ENCODE results near the gene BSND. TPM values are rescaled to one million over a fixed set of nuclear protein-coding genes. Genes with fewer than 3 reads are reported as not detected.
A peak's percentile ranks its signal among the peaks of the same experiment; 100 is the strongest.

Gene BSND
- polyA plus RNA-seq, 1 of the 3 experiments (the other 2 are of a cell fraction) = not detected

DNA sequence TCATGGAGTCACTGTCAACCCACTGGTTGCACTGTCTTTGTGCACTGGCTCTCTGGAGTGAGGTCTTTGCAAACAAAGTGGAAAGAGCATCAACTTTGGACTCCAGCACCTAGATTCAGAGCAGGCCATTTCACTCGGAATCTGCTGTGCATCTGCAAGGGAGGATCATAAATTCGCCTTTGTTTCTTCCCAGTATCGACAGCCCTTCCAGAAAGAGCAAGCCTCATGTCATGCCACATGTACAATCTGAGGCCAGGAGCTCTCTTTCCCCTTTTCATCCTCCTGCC is 39.8 kb downstream of the BSND start:
- H2AFZ ChIP-seq (ENCODE audit: low read depth) = no peak overlapping the region
- CTCF ChIA-PET = interaction anchor here (0.7 to 3.0 kb wide), 3 partner anchors 16 to 88 kb away, joined by 3 to 15 read pairs (median 3); no protein-coding TSS in a partner anchor
- POLR2A ChIA-PET = no interaction called here

DNA sequence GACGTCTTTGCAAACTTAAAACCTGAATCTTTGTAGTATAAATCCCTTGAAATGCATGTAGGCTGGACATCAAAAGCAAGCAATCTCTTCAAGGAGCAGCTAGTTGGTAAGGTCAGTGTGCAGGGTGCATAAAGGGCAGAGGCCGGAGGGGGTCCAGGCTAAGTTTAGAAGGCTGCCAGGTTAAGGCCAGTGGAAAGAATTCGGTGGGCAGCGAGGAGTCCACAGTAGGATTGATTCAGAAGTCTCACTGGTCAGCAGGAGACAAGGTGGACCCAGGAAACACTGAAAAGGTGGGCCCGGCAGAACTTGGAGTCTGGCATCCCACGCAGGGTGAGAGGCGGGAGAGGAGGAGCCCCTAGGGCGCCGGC is 40.2 kb downstream of the BSND start:
- H3K9me2 ChIP-seq = no peaks in the 10 kb centered on the region
- no peak overlapping the region for H3K27ac ChIP-seq (ENCODE audit: low read depth in 2 of 2, low read length in 1 of 2)
- no peak for TF ChIP-seq RAD21 (IDR thresholded peaks at IDR 0.05; ENCODE audit: low read length)
- TF ChIP-seq RCOR1 (IDR thresholded peaks at IDR 0.05; ENCODE audit: low read length) = no peak
- no peak for TF ChIP-seq FOSL2 (IDR thresholded peaks at IDR 0.05; ENCODE audit: borderline replicate concordance, low read depth)
- TF ChIP-seq MEF2A (IDR thresholded peaks at IDR 0.05; ENCODE audit: borderline replicate concordance, low read depth) = no peak
- TF ChIP-seq YY1 (IDR thresholded peaks at IDR 0.05; ENCODE audit: low read depth) = no peak
- TF ChIP-seq MXI1 (IDR thresholded peaks at IDR 0.05; ENCODE audit: low read depth, low read length) = no peak
- TF ChIP-seq, protein P1, sequence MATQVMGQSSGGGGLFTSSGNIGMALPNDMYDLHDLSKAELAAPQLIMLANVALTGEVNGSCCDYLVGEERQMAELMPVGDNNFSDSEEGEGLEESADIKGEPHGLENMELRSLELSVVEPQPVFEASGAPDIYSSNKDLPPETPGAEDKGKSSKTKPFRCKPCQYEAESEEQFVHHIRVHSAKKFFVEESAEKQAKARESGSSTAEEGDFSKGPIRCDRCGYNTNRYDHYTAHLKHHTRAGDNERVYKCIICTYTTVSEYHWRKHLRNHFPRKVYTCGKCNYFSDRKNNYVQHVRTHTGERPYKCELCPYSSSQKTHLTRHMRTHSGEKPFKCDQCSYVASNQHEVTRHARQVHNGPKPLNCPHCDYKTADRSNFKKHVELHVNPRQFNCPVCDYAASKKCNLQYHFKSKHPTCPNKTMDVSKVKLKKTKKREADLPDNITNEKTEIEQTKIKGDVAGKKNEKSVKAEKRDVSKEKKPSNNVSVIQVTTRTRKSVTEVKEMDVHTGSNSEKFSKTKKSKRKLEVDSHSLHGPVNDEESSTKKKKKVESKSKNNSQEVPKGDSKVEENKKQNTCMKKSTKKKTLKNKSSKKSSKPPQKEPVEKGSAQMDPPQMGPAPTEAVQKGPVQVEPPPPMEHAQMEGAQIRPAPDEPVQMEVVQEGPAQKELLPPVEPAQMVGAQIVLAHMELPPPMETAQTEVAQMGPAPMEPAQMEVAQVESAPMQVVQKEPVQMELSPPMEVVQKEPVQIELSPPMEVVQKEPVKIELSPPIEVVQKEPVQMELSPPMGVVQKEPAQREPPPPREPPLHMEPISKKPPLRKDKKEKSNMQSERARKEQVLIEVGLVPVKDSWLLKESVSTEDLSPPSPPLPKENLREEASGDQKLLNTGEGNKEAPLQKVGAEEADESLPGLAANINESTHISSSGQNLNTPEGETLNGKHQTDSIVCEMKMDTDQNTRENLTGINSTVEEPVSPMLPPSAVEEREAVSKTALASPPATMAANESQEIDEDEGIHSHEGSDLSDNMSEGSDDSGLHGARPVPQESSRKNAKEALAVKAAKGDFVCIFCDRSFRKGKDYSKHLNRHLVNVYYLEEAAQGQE (IDR thresholded peaks at IDR 0.05; ENCODE audit: low read depth, low read length) = no peak
- no peak for TF ChIP-seq ELF1 (IDR thresholded peaks at IDR 0.05)
- no peak for TF ChIP-seq FOXM1 (IDR thresholded peaks at IDR 0.05; ENCODE audit: low read depth)
- no peak for TF ChIP-seq GATA2 (CRISPR knock-in tag; IDR thresholded peaks at IDR 0.05)
- H3K4me3 ChIP-seq (ENCODE audit: low read depth in 2 of 2, low read length in 1 of 2) = no peak overlapping the region
- no peak overlapping the region for H3K9ac ChIP-seq
- H4K20me1 ChIP-seq (ENCODE audit: insufficient read depth) = no peaks in the 10 kb centered on the region
- WGBS (ENCODE audit: low lambda C conversion rate) = 43% methylated on average over 9 of the region's 9 CpGs
- DNase-seq = no peak
- peaks cover 0 to 16% of the 10 kb centered on the region in 2 experiments; a peak in 1 of 4 replicates for H3K4me1 ChIP-seq (ENCODE audit: control insufficient read depth in 1 of 2, insufficient read depth in 2 of 2, low read depth in 1 of 2, low read length in 1 of 2)
- H3K79me2 ChIP-seq (ENCODE audit: insufficient read depth) = no peaks in the 10 kb centered on the region
- H3K9me3 ChIP-seq = no peaks in the 10 kb centered on the region
- POLR2A ChIA-PET = no interaction called here
- H3K27me3 ChIP-seq (ENCODE audit: insufficient read depth) = peaks cover 64% of the 10 kb centered on the region
- no peaks in the 10 kb centered on the region for H3F3A ChIP-seq (replicated peaks; ENCODE audit: insufficient read depth)
- peak overlapping the region; percentile 62; the same call in 1 of the 2 replicates for H3K4me2 ChIP-seq
- CTCF ChIA-PET = interaction anchor here (0.7 to 3.0 kb wide), 3 partner anchors 10 to 88 kb away, joined by 3 to 15 read pairs (median 7); no protein-coding TSS in a partner anchor
- no peaks in the 10 kb centered on the region for H3K36me3 ChIP-seq (replicated peaks in 1 of 2; ENCODE audit: control insufficient read depth in 1 of 2, insufficient read depth in 2 of 2, low read length in 1 of 2)
- H2AFZ ChIP-seq (ENCODE audit: low read depth) = no peak overlapping the region

More for the DNA sequence above, 39.8 kb downstream of the BSND start:
- Histone ChIP-seq H3F3A (replicated peaks; ENCODE audit: insufficient read depth) (no peaks in the 10 kb centered on the region), H3K27ac (ENCODE audit: low read depth in 2 of 2, low read length in 1 of 2) (no peak overlapping the region), H3K4me3 (ENCODE audit: low read depth in 2 of 2, low read length in 1 of 2) (no peak overlapping the region), H3K9me3 (no peaks in the 10 kb centered on the region), H3K36me3 (replicated peaks in 1 of 2; ENCODE audit: control insufficient read depth in 1 of 2, insufficient read depth in 2 of 2, low read length in 1 of 2) (no peaks in the 10 kb centered on the region), H3K9ac (no peak overlapping the region), H3K9me2 (no peaks in the 10 kb centered on the region), H4K20me1 (ENCODE audit: insufficient read depth) (no peaks in the 10 kb centered on the region), H3K79me2 (ENCODE audit: insufficient read depth) (no peaks in the 10 kb centered on the region), H3K27me3 (ENCODE audit: insufficient read depth) (peaks cover 68% of the 10 kb centered on the region), H3K4me1 (ENCODE audit: control insufficient read depth in 1 of 2, insufficient read depth in 2 of 2, low read depth in 1 of 2, low read length in 1 of 2) (peaks cover 0 to 16% of the 10 kb centered on the region in 2 experiments; a peak in 1 of 4 replicates), H3K4me2 (no peak overlapping the region)
- WGBS (ENCODE audit: low lambda C conversion rate) = 61% methylated on average over 3 of the region's 3 CpGs
- no peak for TF ChIP-seq NRF1 (IDR thresholded peaks at IDR 0.05; ENCODE audit: low read depth, low read length)
- TF ChIP-seq ELF1 (IDR thresholded peaks at IDR 0.05) = no peak
- no peak for TF ChIP-seq NFIC (IDR thresholded peaks at IDR 0.05; ENCODE audit: borderline replicate concordance)
- TF ChIP-seq FOSL2 (IDR thresholded peaks at IDR 0.05; ENCODE audit: borderline replicate concordance, low read depth) = no peak
- no peak for TF ChIP-seq TAF1 (IDR thresholded peaks at IDR 0.05; ENCODE audit: borderline replicate concordance, low read depth, low read length)
- TF ChIP-seq JUND (IDR thresholded peaks at IDR 0.05) = no peak
- no peak for TF ChIP-seq SIN3A (IDR thresholded peaks at IDR 0.05; ENCODE audit: borderline replicate concordance, low read depth, low read length)
- no peak for TF ChIP-seq RXRA (IDR thresholded peaks at IDR 0.05; ENCODE audit: borderline replicate concordance, low read depth)
- TF ChIP-seq, protein P2, sequence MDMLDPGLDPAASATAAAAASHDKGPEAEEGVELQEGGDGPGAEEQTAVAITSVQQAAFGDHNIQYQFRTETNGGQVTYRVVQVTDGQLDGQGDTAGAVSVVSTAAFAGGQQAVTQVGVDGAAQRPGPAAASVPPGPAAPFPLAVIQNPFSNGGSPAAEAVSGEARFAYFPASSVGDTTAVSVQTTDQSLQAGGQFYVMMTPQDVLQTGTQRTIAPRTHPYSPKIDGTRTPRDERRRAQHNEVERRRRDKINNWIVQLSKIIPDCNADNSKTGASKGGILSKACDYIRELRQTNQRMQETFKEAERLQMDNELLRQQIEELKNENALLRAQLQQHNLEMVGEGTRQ (IDR thresholded peaks at IDR 0.05; ENCODE audit: borderline replicate concordance, low read depth, low read length) = no peak
- DNase-seq = no peak
